ENCODE measurements around the gene BCOR.
A peak's percentile ranks its signal among the peaks of the same experiment; 100 is the strongest.

The BCOR gene

DNA sequence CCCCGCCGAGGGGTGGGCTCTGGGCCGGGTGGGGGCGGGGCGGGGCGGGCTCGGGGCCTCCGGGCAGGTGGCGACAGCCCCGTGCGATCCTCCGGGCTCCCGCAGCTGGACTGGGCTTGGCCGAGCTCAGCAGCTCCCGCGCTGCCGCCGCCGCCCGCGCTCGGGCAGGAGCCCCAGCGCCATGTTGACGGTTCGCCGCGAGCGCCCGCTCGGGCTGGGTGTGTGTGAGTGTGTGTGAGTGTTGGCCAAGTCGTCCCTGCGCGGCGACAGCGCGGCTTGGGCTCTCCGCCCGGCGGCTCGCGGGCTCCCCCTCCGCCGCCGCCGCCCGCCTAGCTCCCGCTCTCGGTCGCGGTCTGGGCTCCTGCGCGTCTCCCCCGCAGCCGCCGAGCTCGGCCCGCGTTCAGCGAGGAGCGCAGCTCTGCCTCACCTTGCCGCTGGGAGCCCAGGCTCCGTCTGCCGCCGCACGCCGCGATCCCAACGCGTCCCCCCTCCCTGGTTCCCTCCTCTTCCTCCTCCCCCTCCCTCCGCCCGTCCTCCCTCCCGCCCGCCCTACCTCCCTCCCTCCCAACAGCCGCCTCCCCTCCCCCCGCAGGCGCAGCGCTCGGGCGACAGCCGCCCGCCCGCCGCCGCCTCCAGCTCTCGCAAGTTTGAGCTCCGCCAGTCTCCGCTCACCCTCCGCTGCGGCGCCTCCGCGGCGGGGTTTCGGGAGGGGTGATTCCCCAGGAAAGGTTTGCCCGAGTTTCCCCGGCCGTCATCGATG lies at the start of gene BCOR:
Gene BCOR (minus strand): TSS at position 455 of the 760 bp plus-strand sequence. CDS start 20,029 bp downstream, outside the sequence.
- DNase-seq (ENCODE audit: low read depth), result peak; percentile 60

DNA sequence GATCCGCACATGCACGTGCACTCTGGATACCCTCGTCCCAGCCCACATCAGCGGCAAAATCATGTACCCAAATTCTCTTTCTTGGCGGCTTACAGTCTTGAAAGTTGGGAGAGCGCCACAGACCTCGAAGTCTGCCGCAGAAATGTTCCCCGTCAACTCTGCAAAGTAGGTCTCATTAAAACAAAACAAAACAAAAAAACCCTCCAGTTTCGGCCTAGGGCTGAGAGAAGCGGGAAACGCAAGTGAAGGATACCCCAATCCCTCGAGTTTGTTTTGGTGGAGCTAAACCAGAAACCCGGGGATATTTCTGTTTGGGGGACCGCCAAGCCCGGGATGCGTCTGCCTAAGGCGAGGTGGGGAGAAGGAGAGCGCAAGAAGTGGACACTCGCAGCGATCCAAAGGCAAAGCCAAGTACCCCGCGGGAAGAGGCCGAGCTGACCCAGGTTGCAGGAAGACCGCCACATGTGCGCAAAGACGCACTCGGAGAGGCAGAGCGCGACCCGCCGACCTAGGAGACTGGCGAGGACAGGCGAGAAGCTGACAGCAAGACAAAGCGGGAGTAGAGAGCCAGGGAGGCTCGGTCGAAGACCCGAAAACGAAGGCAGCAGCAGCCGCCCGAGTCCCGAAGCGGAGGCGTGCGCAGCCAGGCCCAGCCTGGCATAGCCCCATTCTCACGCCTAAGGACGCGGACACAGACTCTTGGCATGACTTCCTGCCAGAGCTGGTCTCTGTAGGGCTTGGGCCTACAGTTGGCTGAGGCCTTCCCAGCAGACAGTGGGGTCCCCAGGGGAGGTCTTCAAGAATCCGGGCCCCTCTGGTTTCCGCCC lies 49.6 kb upstream of the BCOR start:
- no peak for DNase-seq (ENCODE audit: low read depth)

DNA sequence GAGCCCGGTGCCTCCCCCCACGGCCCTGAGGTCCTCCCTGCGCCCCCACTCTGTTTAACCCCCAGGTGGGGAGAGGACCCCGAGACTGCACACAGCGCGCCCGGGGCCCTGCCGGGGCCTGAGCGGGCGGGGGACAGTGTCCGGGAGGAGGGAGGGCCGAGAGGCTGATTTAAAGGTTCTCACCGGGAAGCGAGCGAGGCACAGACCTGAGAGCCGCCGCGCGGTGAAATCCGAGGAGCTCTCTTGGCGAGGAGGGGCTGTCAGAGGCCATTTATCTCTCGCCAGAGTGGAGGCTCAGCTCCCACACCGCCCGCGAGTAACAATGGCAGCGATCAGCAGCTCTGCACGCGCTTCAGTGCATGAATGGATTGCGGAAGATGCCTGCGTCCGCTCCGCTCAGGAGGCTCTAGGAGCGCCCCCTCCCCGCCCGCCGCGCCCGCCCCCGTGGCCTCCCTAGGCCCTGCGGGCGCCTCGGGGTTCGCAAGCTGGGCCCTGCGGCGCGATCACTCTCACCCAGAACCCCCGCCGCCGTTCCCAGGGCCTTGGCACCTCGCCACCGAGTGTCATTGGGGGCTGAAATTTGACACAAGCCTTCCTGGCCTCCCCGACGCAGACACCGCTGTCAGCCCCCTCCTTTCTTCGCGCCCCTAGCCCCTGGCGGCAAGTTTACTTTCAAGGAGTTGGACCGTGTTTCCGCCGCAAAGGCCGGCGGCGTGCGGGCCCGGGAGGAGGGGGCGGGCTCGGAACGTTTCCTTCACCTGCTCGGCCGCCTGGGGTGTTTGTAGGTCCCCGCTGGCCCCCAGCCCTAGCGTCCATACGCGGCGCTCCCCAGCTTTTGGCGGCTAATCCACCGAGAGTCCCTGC lies 48.7 kb upstream of the BCOR start:
- DNase-seq (ENCODE audit: low read depth), result no peak

DNA sequence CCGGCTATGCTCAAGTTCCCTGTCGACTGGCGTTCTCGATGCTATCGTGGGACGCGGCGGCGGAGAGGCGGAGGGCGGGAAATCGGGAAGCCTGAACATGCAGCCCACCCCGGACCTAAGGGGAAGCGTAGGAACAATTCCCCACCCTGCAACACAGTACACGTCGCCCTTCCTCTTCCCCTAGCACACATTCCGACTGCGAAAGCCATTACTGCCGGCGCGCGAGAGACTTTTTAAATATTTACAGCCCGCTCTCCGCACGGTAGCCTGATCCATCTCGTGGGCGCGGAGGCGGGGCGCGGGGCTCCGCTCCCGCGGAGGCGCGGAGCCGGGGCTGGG lies 48.1 kb upstream of the BCOR start:
- DNase-seq (ENCODE audit: low read depth), result no peak

DNA sequence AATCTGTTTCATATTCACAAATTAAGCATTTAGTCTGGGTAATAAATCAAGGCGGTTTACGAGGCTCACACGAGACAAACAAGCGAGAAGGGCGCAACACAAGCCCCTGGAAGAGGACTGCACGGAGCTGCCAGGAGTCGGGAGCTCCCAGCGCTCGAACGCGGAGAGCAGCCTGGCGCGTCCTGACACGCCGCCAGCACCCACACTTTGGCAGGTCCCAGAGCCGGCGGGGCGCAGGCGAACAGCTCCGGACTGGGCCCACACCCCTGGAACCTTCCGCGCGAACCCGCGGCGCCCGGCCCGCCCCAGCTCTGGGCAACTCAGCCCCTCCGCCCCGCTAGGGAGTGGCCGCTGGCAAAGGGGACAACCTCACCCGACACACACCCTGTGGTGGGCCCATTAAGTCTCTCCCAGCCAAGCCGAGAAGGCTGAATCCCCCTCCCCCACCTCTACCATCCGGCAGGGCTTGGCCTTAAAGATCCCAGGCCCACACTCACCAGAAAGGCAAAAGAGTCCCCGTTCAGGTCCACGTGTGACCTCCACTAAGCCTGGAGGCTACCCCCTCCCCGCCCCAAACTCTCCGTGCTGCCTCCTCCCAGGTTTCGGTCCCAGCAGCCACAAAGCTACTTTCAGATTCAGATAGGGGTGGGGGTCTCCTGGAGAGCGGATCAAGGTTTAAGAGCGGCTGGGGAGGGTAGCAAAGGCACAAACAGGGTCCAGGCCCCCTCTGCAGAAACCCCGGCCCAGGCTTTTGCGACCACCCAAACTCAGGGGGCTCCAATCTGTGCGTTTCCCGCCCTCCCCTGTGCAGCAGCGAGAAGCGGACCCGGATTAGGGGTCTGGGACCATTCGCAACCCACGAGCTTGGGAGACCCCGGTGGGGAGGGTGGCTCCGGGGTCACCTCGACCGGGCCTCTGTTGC lies 47.5 kb upstream of the BCOR start:
- DNase-seq (ENCODE audit: low read depth), result no peak

DNA sequence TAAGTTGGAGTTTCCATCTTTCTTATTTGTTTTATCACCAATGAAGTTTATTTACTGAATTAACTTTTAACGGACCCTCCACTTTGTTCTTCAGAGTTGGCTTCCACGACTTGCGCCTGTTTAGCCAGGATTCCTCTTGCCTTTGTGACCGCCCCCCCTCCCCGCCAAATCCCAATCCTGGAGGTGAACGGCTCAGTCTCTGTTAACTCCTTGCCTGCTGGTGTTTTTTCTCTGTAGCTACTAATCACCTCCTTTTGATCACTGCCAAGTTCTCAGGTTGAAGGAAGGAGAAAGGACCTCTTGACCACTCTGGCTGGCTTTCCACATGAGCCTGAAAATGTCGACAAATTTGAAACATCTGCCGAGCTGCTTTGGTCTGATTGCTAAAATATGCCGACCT lies 46.8 kb upstream of the BCOR start:
- DNase-seq (ENCODE audit: low read depth), result no peak

DNA sequence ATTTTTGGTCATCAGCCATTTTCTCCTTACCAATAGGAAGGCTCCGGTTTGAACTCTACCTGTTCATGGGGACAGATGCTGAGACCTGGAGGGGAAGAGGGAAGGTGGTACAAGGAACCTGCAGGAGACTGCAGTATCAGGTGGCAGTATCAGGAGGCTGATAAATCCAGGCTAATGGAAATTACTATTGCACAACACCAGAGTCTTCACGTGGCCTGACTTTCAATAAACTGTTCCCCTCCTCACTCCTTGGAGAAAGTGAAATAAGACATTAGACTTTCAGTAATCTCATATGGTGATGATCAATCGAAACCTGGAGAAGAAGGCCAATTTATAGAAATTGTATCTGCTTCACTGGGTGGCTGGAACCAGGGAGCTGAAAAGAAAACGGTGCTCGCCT lies 46.2 kb upstream of the BCOR start:
- DNase-seq (ENCODE audit: low read depth), result no peak

DNA sequence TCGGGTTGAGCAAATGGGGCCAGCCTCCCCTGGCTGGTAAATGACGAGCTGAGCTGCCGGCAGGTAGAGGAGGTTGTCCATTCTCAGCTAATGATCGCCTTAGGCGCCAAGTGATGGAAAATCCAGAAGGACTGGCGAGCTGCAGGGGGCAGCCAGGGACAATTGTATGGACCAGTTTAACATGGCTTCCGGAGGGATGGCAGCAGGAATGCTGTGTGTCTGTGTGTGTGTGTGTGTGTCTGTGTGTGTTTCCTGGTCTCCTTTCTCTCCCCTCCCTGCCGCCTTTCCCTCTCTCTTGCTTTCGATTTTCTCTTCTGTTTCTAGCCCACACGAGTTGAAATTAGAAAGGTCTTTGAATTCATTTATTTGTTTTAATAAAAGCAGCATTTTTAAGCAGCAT lies 45.2 kb upstream of the BCOR start:
- no peak for DNase-seq (ENCODE audit: low read depth)

DNA sequence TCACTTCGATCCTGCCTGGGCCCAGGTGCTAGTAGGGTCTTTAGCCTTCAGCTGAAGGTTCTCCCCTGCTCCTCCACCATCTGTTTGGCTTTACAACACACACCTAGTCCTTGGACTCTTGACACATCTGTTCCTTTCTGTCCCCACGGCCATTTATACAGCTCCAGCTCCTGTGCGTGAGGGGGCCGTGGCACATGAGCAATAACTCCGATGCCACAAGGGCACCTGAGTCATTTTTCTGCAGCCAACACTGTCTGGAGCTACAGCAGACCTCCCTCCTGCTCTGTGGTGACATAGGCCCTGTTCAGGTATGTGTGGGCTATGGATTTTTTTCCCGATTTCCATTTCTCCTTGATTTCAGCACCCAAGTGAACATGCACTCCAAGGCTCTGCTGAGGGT lies 44.7 kb upstream of the BCOR start:
- DNase-seq (ENCODE audit: low read depth), result no peak

DNA sequence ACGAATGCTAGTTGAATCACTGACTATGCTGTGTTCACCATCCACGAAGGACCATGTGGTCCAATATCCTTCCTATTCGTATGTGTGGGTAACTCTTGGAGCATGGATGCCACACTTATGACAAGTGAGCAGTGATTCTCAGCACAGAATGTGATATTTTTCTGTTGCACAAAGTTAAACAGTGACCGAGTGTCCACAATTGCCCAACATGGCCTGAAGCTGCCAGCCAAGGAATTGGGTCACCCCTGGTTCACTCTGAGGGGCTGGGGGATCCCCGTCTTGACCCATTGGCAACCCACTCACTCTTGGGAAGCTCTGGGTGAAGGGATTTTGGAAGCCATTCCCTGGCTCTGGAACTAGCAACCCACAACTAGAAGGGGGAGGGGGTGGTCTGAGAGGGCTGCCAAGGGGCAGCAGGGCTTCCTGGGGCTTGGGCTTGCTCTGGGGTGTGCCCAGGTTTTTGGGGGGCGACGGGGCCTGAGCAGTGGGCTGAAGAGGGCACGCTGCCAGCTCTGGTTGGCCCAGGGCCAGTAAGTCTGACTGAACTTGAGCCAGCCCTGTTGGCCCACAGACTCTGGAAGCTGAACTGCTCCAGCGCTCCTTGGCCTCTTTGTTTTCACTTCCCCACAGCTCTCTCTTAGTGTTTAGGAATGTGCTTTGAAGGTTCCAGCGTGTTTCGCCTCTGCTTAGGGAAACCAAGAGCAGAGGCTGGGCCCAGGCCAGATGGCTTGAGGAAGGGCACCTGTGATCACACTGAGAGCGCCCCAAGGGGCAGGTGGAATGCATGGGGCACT lies 43.1 kb upstream of the BCOR start:
- DNase-seq (ENCODE audit: low read depth), result no peak

DNA sequence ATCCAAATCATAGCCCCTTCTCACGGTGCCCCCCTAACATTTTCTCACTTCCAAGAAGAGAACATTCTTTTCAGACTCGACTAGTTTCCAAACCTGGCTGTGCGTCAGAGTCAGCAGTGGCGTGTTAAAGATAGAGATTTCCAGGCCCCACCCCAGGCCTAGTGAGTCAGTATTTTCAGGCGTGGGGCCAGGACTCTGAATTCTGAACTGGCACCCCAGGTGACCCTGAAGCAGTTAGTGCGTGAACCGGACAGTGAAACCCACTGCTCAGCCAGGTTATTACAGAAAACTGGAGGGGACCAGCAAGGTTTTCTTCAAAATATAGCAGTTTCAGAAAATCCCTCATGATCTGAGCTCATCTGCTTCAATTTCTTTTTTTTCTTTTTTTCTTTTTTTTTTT lies 35.0 kb upstream of the BCOR start:
- DNase-seq (ENCODE audit: low read depth), result no peak

DNA sequence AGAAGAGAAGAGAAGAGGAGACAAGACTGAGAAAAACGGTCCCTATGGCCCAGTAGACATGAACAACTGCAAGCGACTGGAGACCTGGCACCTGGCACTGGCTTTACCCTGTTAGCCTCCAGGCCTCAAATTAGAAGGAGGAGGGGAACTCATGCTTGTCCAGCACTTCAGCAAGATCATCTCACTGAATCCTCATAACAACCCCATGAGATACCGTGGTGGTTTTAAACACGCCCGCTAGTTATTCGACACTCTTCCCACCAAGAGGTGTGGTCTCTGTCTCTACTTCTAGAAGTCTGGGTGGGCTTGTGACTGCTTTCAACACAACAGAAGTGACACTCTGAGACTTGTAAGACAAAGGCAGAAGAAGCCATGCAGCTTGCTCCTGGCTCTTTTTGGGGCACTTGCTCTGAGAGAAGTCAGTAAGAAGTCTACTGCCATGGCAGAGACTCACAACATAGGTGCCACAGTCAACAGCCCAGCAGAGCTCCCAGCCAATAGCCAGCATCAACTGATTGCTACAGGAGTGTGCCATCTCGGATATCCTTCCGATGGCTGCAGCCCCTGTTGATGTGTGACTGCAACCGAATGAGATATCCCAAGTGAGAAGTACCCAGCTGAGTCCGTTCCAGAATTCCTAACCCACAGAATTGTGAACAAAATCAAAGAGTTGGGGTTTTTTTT lies 34.0 kb upstream of the BCOR start:
- DNase-seq (ENCODE audit: low read depth), result no peak

DNA sequence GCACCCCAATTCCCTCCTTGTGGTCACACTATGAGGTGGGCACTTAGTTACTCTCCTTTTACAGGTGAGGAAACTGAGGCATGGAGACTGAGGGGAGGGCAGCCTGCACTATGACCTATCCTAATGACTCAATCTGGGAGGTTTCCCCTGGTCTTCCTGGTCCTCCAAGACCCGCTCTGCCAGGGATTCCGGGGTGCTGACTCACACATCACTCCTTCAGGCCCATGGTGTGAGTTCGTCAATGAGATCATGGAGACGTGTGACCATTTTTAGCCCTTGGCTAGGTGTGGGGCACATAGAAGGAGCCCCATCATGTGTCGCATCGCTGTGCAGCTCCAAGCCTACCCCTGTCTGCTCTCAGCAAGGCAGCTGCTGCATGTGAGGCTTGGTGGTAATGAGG lies 32.4 kb upstream of the BCOR start:
- no peak for DNase-seq (ENCODE audit: low read depth)

DNA sequence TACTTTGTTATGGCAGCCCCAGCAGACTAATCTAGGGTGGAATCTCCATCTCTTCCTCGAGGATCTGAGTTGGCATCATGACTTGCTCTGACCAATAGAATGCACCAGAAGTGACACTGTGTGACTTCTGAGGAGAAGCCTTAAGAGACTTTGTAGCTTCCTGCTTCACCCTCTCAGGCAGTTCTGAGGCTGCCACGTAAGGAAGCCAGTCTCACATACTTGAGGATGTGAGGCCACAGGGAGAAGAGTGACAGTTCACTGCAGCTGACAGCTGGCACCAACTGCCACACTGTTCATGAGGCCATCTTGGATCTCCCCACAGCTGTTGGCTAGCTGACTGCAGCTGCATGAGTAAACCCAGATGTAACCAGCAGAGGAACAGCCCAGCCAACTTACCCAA lies 29.3 kb upstream of the BCOR start:
- DNase-seq (ENCODE audit: low read depth), result no peak

DNA sequence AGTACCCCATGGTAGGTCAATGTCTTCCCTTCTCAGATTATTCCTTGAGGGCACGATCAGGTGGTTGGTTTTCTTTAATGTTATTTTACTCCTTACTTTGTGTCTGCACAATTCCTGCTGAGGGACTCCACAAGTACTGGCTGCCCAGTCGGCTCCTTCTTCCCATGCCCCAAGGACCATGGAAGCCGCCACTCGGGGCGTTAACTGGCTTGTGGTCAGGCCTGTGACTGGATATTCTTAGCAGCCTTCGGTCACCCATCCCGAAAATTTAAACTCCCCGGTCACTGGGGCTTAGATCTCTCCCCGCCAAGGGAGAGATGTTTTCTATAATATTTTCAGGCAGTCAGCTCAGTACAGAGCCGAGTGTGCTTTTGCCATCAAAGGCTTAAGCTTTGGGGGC lies 24.7 kb upstream of the BCOR start:
- no peak for DNase-seq (ENCODE audit: low read depth)

DNA sequence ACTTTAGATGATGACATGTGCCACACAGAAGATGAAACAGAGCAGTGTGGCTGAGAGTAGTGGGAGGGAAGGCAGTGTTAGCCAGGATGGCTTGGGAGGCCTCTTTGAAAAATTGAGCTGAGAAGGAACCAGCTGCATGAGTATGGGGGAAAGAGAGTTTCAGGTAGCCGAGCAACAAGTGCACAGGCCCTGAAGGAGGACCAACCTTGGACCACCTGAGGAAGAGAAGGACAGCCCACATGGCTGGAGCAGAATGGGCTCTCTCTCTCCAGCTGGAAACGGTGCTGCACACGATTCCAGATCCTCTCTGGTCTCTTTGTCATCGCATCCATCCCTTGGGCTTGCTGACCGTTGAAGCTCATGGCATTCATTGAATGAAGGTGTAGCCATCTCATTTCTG lies 23.9 kb upstream of the BCOR start:
- no peak for DNase-seq (ENCODE audit: low read depth)

DNA sequence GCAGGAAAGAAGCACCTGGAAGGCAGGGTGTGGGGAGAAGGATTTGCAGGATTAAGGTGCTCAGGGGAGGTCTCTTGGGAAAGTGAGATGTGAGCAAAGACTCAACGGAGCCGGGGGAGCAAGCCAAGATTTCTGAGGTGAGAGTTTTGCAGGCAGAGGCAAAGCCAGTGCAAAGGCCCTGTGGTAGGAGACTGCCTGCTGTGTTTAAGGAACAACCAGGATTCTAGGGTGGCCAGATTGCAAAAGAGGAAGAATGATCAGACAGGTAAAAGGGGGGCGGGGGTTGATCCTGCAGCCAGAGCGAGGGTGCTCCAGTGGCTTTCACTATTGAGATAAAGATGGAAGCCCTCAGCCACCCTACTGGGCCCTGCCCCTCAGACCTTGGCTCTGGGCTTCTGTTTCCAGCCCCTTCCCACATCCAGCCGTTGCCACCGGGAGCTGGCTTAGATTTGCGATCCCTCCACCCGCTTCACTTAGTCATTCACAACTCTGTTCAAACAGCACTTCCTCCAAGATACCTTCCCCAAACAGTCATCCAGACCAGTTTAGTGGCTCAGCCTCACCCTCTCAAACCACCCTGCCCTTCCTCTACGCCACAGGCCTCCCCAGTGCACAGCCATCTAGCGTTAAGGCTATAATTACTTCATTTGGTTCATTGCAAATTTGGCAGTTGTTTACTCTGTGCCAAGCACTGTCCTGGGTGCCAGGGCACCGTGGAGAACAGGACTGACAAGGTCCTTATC lies 23.3 kb upstream of the BCOR start:
- DNase-seq (ENCODE audit: low read depth), result no peak

DNA sequence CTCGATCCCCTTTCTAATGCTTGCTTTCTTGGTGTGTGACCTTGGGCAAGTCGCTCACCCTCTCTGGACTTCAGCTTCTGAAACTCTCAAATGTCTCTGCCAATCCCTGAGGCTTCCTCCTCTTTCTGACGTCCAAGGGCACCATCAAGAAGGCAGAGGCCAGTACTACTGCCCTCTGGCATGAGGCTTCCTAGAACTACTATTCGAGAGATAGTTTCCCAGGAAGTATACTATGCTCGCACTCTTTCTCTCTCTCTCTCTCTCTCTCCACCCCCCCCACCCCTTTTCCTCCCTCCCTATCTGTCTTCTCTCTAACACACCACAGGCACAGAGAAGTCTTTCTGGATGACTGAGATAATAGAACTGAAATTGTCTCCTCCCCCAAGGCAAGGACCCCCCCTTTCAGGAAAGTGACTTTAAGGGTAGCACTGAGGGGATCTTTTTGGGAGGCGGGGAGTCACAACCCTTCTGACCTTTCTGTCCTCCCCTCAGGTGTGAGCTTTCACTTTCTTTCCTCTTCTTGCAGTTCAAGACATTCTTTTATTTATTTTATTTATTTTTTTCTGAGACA lies 20.0 kb upstream of the BCOR start:
- no peak for DNase-seq (ENCODE audit: low read depth)

DNA sequence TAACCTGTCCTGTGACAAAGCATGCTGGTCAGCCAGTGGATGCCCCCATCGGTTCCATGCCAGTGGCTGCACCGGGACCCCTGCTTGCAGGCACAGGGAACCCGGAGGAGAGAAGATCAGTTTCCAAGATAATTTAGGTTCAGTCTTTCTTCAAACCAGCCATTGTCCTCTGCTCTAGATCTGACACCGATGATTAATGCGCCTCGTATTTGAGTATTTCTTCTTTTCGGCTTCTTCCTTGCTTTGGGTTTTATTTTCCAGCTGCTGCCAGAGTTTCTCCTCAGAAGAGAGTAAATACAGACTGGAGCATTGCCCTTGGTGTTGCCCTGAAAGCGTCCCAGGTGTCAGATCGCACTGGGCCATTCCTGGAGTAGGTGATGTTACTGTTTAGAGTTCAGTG lies 19.2 kb upstream of the BCOR start:
- no peak for DNase-seq (ENCODE audit: low read depth)
